GM12873 (cell line): ENCODE measurements around the gene ABHD10.
A peak's percentile ranks its signal among the peaks of the same experiment; 100 is the strongest.

Experiments used
- TF ChIP-seq, protein P1 (sequence below): IDR thresholded peaks from 2 replicates; pipeline ENCODE4 v1.5.1; 2012; ENCODE audit warnings: low read depth, mild to moderate bottlenecking, moderate library complexity, low read length, control low read depth; ENCODE audit not compliant: insufficient read depth; ENCODE audit errors: missing control alignments

Gene ABHD10

DNA sequence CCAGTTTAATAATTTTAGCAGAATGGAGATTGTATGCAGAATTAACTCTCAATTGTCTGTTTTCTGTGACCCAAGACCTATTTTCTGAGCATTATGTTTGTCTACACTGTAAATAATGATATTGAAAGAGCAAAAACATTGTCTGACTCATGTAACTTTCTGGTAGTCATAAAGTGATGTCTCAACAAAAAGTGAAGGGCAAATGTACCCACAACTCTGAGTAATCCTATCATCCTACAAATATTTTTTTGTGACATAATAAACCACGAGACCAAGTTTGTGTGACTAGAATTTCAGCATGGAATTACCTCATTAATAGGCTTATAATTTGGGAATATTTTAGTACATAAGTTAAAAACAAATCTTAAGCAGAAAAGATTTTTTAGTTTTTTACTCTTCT lies 15.4 kb upstream of the ABHD10 start:
- TF ChIP-seq, protein P1, sequence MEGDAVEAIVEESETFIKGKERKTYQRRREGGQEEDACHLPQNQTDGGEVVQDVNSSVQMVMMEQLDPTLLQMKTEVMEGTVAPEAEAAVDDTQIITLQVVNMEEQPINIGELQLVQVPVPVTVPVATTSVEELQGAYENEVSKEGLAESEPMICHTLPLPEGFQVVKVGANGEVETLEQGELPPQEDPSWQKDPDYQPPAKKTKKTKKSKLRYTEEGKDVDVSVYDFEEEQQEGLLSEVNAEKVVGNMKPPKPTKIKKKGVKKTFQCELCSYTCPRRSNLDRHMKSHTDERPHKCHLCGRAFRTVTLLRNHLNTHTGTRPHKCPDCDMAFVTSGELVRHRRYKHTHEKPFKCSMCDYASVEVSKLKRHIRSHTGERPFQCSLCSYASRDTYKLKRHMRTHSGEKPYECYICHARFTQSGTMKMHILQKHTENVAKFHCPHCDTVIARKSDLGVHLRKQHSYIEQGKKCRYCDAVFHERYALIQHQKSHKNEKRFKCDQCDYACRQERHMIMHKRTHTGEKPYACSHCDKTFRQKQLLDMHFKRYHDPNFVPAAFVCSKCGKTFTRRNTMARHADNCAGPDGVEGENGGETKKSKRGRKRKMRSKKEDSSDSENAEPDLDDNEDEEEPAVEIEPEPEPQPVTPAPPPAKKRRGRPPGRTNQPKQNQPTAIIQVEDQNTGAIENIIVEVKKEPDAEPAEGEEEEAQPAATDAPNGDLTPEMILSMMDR = no peak

DNA sequence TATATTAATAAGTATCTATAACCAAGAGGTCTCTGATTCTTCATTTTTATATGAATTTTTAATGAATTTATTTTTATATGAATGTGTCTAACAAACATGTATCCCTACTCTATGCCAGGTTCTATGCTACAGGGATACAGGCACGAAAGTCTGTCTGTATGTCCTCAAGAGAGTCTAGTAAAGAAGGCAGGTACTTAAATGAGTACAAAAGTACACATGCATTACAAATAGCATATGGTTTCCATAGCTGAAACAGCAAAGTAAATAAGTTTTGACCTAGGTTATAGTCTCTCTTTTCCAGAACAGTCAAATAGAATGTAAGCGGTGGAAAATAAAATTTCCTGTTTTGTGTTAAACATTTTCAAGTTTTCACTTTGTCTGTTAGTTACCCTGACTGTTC lies 13.3 kb upstream of the ABHD10 start:
- TF ChIP-seq, protein P1 = no peak

DNA sequence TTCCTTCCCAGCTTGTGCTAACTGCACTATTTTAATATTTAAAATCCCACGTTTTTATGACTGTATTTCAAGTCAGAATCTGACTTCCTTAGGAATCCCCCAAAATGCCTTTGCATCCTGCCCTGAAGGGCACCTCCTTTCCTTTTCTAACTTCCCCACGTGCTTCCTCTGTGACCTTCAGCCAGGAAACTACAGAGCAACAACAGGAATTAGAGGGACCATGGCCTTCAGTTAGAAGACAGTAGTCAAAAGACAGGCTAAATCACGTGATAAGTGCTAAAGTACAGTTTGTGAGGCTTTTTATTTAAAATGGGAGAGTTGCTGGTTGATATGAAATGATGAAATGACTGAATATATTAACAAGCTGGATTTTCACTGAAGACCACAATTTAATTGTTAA lies 11.8 kb upstream of the ABHD10 start:
- TF ChIP-seq, protein P1 = no peak

DNA sequence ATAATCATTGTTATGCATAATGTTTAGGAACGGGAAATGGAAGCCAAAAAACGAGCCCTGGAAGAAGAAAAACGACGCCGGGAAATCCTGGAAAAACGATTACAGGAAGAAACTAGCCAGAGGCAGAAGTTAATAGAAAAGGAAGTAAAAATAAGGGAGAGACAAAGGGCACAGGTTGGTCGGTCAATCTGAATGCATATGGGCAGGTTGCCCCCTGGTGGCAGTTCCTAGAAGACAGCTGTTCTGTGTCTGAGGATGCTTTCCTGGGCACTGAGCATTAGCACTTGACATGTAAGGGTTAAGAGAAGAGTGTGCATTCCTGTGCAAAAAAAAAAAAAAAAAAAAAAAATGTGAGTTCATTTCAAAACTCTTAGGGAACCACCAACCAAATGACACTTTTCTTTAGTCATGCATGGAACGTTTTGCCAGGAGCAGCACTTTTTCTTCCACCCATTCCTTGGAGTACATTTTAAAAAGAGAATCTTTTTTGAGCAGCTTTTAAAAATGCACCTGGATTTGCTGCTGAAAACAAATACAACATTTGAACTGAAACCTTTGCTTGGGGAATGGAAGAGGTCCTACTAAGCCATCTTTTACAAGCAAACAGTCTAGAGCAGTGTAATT lies 11.1 kb upstream of the ABHD10 start:
- TF ChIP-seq, protein P1 = peak; percentile 94

DNA sequence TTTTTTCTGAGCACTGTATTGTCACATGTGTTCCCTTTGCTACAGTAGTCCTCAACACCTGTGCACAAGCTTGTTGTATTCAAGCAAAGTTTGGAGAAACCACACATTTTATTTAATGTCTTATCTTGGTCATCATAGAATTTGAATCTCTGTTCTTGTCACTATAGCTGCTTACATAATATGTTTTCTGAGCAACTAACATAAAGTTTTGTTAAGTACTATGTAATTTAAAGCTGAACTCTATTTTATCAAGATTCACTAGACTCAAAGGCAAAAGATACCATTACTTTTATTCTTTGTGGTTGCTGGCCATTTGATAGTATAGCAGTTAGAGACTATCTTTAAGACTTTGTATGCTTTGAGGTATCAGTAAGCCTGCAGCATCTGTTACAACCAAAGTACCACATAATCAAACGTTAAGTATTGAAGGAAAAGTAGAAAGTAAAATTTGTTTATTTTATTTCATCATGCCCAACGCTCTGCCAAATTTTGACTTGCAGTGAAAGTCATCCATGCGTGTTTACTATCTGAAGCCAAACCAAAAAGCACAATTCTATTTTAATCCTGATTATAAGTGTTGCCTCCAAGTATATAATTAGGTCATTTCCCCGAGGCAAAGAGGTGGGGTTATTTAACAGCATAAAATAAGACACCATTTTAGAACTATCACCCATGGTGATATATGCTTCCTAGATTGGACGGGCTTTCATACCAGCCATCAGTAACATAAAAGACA lies 10.3 kb upstream of the ABHD10 start:
- TF ChIP-seq, protein P1 = no peak

DNA sequence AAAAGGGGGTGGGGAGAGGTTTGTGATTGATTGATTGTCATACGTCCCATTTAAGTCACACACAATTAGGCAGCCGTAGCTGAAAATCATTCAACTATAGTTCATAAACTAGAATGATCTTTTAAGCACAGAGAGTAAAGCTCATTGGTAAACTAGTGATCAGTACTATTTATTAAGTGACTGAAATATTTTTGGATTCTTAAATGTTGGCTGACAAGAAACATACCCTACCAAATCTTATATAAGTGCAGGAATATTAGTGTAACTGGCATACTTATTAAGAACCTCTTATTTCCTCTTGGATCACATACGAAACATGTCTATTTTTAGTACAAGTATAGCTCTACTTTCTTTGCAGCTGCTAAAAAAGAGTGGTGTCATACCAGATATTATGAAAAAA lies 8.4 kb upstream of the ABHD10 start:
- TF ChIP-seq, protein P1 = no peak

DNA sequence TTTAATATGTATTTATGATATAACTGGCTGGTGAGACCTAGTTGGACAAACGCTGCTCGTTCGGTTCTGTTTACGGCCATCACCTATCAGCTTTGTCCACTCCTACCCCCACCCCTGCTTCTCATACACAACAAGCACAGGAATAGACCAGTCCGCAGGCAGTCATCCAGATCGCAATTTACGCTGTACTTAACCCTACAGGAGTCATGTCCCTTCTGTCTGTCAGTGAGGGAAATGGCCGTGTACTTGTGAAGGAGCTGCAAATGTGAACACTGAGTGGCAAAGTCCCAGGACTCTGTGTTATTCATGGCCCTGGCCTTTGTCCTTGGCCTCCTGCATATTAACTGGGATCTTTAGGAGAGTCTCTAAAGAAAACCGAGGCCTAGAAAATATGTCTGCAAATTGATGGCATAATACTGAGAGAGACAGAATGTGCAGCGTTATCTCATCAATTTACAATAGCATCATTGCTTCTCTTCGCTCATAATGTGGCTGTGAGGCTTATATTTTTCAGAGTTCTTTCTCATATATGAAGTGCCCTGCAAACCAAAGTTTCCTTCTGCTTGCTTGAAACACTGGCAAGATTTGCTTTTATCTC lies 7.2 kb upstream of the ABHD10 start:
- TF ChIP-seq, protein P1 = no peak
